22Rv1 (cell line): ENCODE data around the gene KSR2.

Source experiments
- ZFX ChIP-seq: fragments of 450-650 bp; IDR thresholded peaks from 2 replicates; pipeline ENCODE4 v1.6.1; 2017; ENCODE audit warnings: antibody characterized with exemption, borderline replicate concordance
- TF ChIP-seq, protein P1 (sequence below): fragments of 450-650 bp; IDR thresholded peaks from 2 replicates; pipeline ENCODE4 v1.5.1; 2017; ENCODE audit warnings: mild to moderate bottlenecking

DNA sequence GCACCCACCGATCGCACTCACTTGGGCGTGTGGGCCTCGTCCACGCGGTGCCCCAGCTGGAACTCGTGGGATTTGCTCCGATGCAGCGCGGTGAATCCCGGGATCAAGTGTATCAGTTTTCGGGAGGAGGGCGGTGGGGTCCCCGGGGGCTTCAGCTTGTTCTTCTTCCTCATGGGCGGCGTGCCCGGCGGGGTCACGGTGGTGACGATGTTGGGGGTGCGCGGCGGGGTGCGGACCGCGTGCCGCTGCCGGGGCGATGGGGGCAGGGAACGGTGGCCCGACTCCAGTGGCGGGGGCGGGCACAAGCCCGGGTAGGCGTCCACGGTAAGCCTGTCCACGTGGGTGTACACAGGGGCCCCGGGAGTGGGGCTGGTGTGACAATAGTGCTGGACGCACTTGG, 207.8 kb downstream of the KSR2 start:
- TF ChIP-seq, protein P1, sequence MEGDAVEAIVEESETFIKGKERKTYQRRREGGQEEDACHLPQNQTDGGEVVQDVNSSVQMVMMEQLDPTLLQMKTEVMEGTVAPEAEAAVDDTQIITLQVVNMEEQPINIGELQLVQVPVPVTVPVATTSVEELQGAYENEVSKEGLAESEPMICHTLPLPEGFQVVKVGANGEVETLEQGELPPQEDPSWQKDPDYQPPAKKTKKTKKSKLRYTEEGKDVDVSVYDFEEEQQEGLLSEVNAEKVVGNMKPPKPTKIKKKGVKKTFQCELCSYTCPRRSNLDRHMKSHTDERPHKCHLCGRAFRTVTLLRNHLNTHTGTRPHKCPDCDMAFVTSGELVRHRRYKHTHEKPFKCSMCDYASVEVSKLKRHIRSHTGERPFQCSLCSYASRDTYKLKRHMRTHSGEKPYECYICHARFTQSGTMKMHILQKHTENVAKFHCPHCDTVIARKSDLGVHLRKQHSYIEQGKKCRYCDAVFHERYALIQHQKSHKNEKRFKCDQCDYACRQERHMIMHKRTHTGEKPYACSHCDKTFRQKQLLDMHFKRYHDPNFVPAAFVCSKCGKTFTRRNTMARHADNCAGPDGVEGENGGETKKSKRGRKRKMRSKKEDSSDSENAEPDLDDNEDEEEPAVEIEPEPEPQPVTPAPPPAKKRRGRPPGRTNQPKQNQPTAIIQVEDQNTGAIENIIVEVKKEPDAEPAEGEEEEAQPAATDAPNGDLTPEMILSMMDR: no peak
- no peak for TF ChIP-seq ZFX
